GM19397 (cell line): Measurements from ENCODE around the gene CHMP2B.
"Not testable (repeated sequence)": the region's sequence is repeated elsewhere in the genome, so short reads cannot be mapped to it uniquely, and the experiment has no call there.

ENCODE experiments used
- ATAC-seq: cut with Tn5 transposase; IDR thresholded peaks from one replicate; pipeline ENCODE4 v1.9.1; 2021; ENCODE audit warnings: mild to moderate bottlenecking, moderate library complexity; ENCODE audit not compliant: unreplicated experiment

The CHMP2B gene

GRCh38 chr3:87229113-87229512 lies 2.0 kb downstream of the CHMP2B start:
- ATAC-seq, result no peak

- ATAC-seq, result no peak
Measured at GRCh38 chr3:87233805-87234204, 6.7 kb downstream of the CHMP2B start.

GRCh38 chr3:87236093-87236492 lies 9.0 kb downstream of the CHMP2B start:
- ATAC-seq, result no peak

- ATAC-seq, result no peak
Measured at GRCh38 chr3:87246662-87247429, 19.7 kb downstream of the CHMP2B start.

- no peak for ATAC-seq
Measured at GRCh38 chr3:87247430-87247773, 20.3 kb downstream of the CHMP2B start.

- ATAC-seq, result not testable (repeated sequence)
Measured at GRCh38 chr3:87248231-87248630, 21.1 kb downstream of the CHMP2B start.

GRCh38 chr3:87248831-87249230 lies 21.7 kb downstream of the CHMP2B start:
- no peak for ATAC-seq

GRCh38 chr3:87250009-87250408 lies 22.9 kb downstream of the CHMP2B start:
- ATAC-seq, result no peak

GRCh38 chr3:87260270-87260669 lies 33.2 kb downstream of the CHMP2B start:
- no peak for ATAC-seq

GRCh38 chr3:87261925-87262324 lies 34.8 kb downstream of the CHMP2B start:
- no peak for ATAC-seq

GRCh38 chr3:87267953-87268645 lies 41.0 kb downstream of the CHMP2B start:
- no peak for ATAC-seq

GRCh38 chr3:87268646-87269211 lies 41.6 kb downstream of the CHMP2B start:
- ATAC-seq, result no peak

GRCh38 chr3:87269723-87270122 lies 42.6 kb downstream of the CHMP2B start:
- no peak for ATAC-seq

GRCh38 chr3:87270908-87271700 lies 44.0 kb downstream of the CHMP2B start:
- no peak for ATAC-seq

- peak; percentile 68 for ATAC-seq
Measured at GRCh38 chr3:87272718-87273341, 45.7 kb downstream of the CHMP2B start.

- no peak for ATAC-seq
Measured at GRCh38 chr3:87276484-87276883, 49.4 kb downstream of the CHMP2B start, which contains the start of gene POU1F1. Gene POU1F1, minus strand, starts transcription at chr3:87276584. Its CDS starts 122 bp downstream, at chr3:87276462.

GRCh38 chr3:87287011-87287410 lies 59.9 kb downstream of the CHMP2B start:
- no peak for ATAC-seq

- no peak for ATAC-seq
Measured at GRCh38 chr3:87288446-87288845, 61.3 kb downstream of the CHMP2B start.

- ATAC-seq, result peak; percentile 73
Measured at GRCh38 chr3:87298111-87298718, 71.1 kb downstream of the CHMP2B start.

GRCh38 chr3:87305031-87305430 lies 77.9 kb downstream of the CHMP2B start:
- ATAC-seq, result not testable (repeated sequence)
